Measurements from ENCODE around the gene AKT3. TPM values are rescaled to one million over a fixed set of nuclear protein-coding genes. Genes with fewer than 3 reads are reported as not detected.

AKT3 gene
- total and polyA plus RNA-seq, 2 of the 8 experiments (the other 6 are each of a cell fraction or from before 2014, with no cell fraction given): 6.0 to 36.4 TPM

- Histone ChIP-seq H2AK5ac (ENCODE audit: low read depth, low read length) (no peak overlapping the region), H3K36me3 (ENCODE audit: control insufficient read depth in 2 of 4, insufficient read depth in 4 of 4, low read length in 3 of 4) (no peaks in the 10 kb centered on the region), H2BK12ac (ENCODE audit: low read depth, low read length) (no peak overlapping the region), H3K4ac (replicated peaks; ENCODE audit: insufficient read length, low read depth, low read length) (no peak overlapping the region), H2BK15ac (ENCODE audit: low read length) (no peak overlapping the region), H2AFZ (ENCODE audit: low read length) (no peak overlapping the region), H4K20me1 (replicated peaks in 1 of 2; ENCODE audit: control insufficient read depth in 1 of 2, insufficient read depth in 2 of 2, low read length in 2 of 2) (no peaks in the 10 kb centered on the region), H3K79me1 (ENCODE audit: low read depth, low read length) (no peaks in the 10 kb centered on the region), H3K23ac (ENCODE audit: insufficient read length) (no peak overlapping the region), H3K23me2 (ENCODE audit: low read depth, low read length) (no peaks in the 10 kb centered on the region), H2BK120ac (replicated peaks; ENCODE audit: low read depth, low read length) (no peak overlapping the region), H3K56ac (replicated peaks; ENCODE audit: insufficient read length, low read depth, low read length) (no peak overlapping the region), H3K4me1 (replicated peaks in 1 of 4; ENCODE audit: control insufficient read depth in 3 of 4, insufficient read depth in 4 of 4, low read length in 3 of 4) (peaks cover 0 to 4% (median under 1%) of the 10 kb centered on the region in 4 experiments; a peak in 3 of 7 replicates), H4K91ac (replicated peaks; ENCODE audit: insufficient read length, low read length) (no peak overlapping the region), H3K27me3 (replicated peaks in 1 of 4; ENCODE audit: control insufficient read depth in 3 of 4, extremely low read depth in 1 of 4, insufficient read depth in 3 of 4, low read length in 3 of 4) (peaks cover 0 to 1% (median 0%) of the 10 kb centered on the region in 4 experiments; a peak in 1 of 7 replicates), H3K4me3 (ENCODE audit: extremely low read depth in 1 of 4, insufficient read depth in 2 of 4, low read depth in 3 of 4, low read length in 4 of 4) (no peak overlapping the region), H2BK20ac (ENCODE audit: low read length) (no peak overlapping the region), H3K18ac (ENCODE audit: extremely low read depth, low read length) (no peak overlapping the region), H3K14ac (ENCODE audit: insufficient read length) (no peak overlapping the region), H3K4me2 (ENCODE audit: insufficient read depth in 1 of 2, low read depth in 2 of 2, low read length in 2 of 2) (no peak overlapping the region), H4K8ac (ENCODE audit: extremely low read depth, insufficient read depth, low read length) (no peak overlapping the region), H3K79me2 (ENCODE audit: control insufficient read depth in 1 of 2, insufficient read depth in 2 of 2, low read length in 2 of 2) (no peaks in the 10 kb centered on the region), H3K9me3 (ENCODE audit: insufficient read depth in 2 of 2, low read depth in 1 of 2, low read length in 1 of 2) (no peaks in the 10 kb centered on the region), H3K9ac (replicated peaks in 1 of 4; ENCODE audit: extremely low read depth in 1 of 4, low read depth in 3 of 4, low read length in 3 of 4) (no peak overlapping the region), H4K5ac (ENCODE audit: insufficient read length, low read depth, low read length) (no peak overlapping the region), H2BK5ac (ENCODE audit: low read depth, low read length) (no peak overlapping the region), H3K27ac (ENCODE audit: low read depth, low read length) (no peak overlapping the region)
- ChIA-PET POLR2A (ENCODE audit: partially characterized antibody) (no interaction called here), CTCF (ENCODE audit: partially characterized antibody) (interaction anchor here (1.1 to 1.4 kb wide), 2 partner anchors 27 to 29 kb away, joined by 3 read pairs; no protein-coding TSS in a partner anchor)
- TF ChIP-seq E2F6 (IDR thresholded peaks at IDR 0.05) (no peak), EZH2 (IDR thresholded peaks at IDR 0.05; ENCODE audit: low read depth, low read length, severe bottlenecking) (no peak)
- no peak for FAIRE-seq
- no peak for DNase-seq (ENCODE audit: low read depth in 1 of 2, low spot score in 2 of 2)
- WGBS, 2 experiments (ENCODE audit: extremely low coverage in 1 of 2, insufficient coverage in 1 of 2, insufficient read length in 1 of 2, insufficient replicate concordance in 2 of 2, low coverage in 1 of 2, low lambda C conversion rate in 2 of 2, missing lambda C conversion rate in 1 of 2): 93% methylated on average over 3 of the region's 3 CpGs; no CpG with 5 or more reads in 1 of the 2 experiments
Measured at GRCh38 chr1:243447347-243447746, 402.7 kb downstream of the AKT3 start.

Data from H1 (cell line).